OCI-LY7 (cell line): ENCODE data around the gene USP6NL. TPM values are rescaled to one million over a fixed set of nuclear protein-coding genes. Genes with fewer than 3 reads are reported as not detected.

Experiments used
- BruUV-seq: library from RNA; stranded (reverse); fragments of 400-500 nt; replicated peaks from 2 replicates; lab custom pipeline; 2021; lab: Mats Ljungman, UMichigan
- CTCF ChIA-PET: fragments of 300-600 bp; sonication (Branson Sonifier 250); formaldehyde crosslinking; loops from one replicate; lab custom pipeline; 2022; ENCODE audit warnings: antibody characterized with exemption; ENCODE audit not compliant: unreplicated experiment; lab: Charles Lee
- POLR2A ChIA-PET: fragments of 300-600 bp; sonication (Branson Sonifier 250); formaldehyde crosslinking; loops from one replicate; lab custom pipeline; 2022; ENCODE audit warnings: antibody characterized with exemption; lab: Charles Lee
- DNase-seq: peaks from one replicate; pipeline ENCODE4 v3.0.0-alpha.2; 2015; ENCODE audit warnings: low spot score
- H2AFZ ChIP-seq: fragments of 200-600 bp; sonication (generic), shearing (Covaris generic); 2 replicates; pipeline ENCODE4 v1.6.1; 2014; ENCODE audit warnings: mild to moderate bottlenecking, antibody characterized with exemption, low read length, moderate library complexity
- H3K27ac ChIP-seq: fragments of 200-600 bp; sonication (generic); 2 replicates; pipeline ENCODE4 v1.5.1; 2014; ENCODE audit warnings: mixed run types, low read depth, mild to moderate bottlenecking, moderate library complexity, low read length, inconsistent platforms; ENCODE audit not compliant: poor library complexity, severe bottlenecking
- H3K36me3 ChIP-seq: fragments of 200-600 bp; sonication (generic); 2 replicates; pipeline ENCODE4 v1.6.1; 2014; ENCODE audit warnings: mild to moderate bottlenecking, antibody characterized with exemption, low read length, moderate library complexity, mixed read lengths; ENCODE audit not compliant: insufficient read depth
- H3K4me1 ChIP-seq: fragments of 200-600 bp; sonication (generic); 2 replicates; pipeline ENCODE4 v1.5.1; 2014; ENCODE audit warnings: mild to moderate bottlenecking, low read length; ENCODE audit not compliant: insufficient read depth, poor library complexity, severe bottlenecking
- H3K4me2 ChIP-seq: fragments of 200-600 bp; sonication (generic); 2 replicates; pipeline ENCODE4 v1.6.1; 2014; ENCODE audit warnings: mild to moderate bottlenecking, low read length
- H3K4me3 ChIP-seq: fragments of 200-600 bp; sonication (generic); 2 replicates; pipeline ENCODE4 v1.5.1; 2014; ENCODE audit warnings: mild to moderate bottlenecking, low read depth, low read length; ENCODE audit not compliant: poor library complexity, severe bottlenecking
- H3K79me2 ChIP-seq: fragments of 200-600 bp; sonication (generic); 2 replicates; pipeline ENCODE4 v1.6.1; 2016; ENCODE audit warnings: low read depth, mild to moderate bottlenecking, low read length, moderate library complexity, mixed read lengths; ENCODE audit not compliant: insufficient read depth
- H3K9me2 ChIP-seq: fragments of 200-600 bp; sonication (generic); 2 replicates; pipeline ENCODE4 v1.6.1; 2016; ENCODE audit warnings: mild to moderate bottlenecking, low read length, mixed read lengths; ENCODE audit not compliant: insufficient read depth
- H3K9me3 ChIP-seq: fragments of 200-600 bp; sonication (generic); 2 replicates; pipeline ENCODE4 v1.6.1; 2014; ENCODE audit warnings: mild to moderate bottlenecking, mixed run types, low read length, mixed read lengths
- H4K20me1 ChIP-seq: fragments of 200-600 bp; sonication (generic); 2 replicates; pipeline ENCODE4 v1.6.1; 2014; ENCODE audit warnings: mild to moderate bottlenecking, antibody characterized with exemption, low read length, moderate library complexity, mixed read lengths; ENCODE audit not compliant: insufficient read depth
- CTCF ChIP-seq: fragments of 200-600 bp; sonication (generic); conservative IDR thresholded peaks from 2 replicates; pipeline ENCODE4 v1.5.1; 2014; ENCODE audit warnings: mild to moderate bottlenecking, antibody characterized with exemption, low read length, moderate library complexity, mixed read lengths
- EZH2phosphoT487 ChIP-seq: fragments of 200-600 bp; sonication (generic); IDR thresholded peaks from 2 replicates; pipeline ENCODE4 v1.6.1; 2018; ENCODE audit warnings: low read depth, borderline replicate concordance, mild to moderate bottlenecking, mixed run types, antibody characterized with exemption, low read length, moderate library complexity, mixed read lengths
- intact Hi-C: fragments of 100-400 bp; cut with micrococcal nuclease; formaldehyde crosslinking; loops from one replicate; pipeline ENCODE4 v1.10.0; 2022; ENCODE audit not compliant: unreplicated experiment
- total RNA-seq, 2 experiments: library from RNA; depleted of rRNA in 1 of 2; stranded (reverse); fragments of >200 nt in 1 of 2; shearing (Covaris generic) in 1 of 2; gene quantifications; 2 replicates each; pipeline ENCODE4 v1.2.3, GENCODE V29; 2014 to 2022

USP6NL gene
- total RNA-seq, 2 experiments from 2014 or later, result 41.7 to 59.7 TPM

GRCh38 chr10:11493646-11494045 is 117.8 kb downstream of the USP6NL start:
- Histone ChIP-seq H3K9me3 (no peaks in the 10 kb centered on the region), H3K36me3 (peaks cover 78% of the 10 kb centered on the region), H3K79me2 (no peaks in the 10 kb centered on the region), H3K4me2 (no peak overlapping the region), H3K9me2 (no peaks in the 10 kb centered on the region), H3K4me1 (no peaks in the 10 kb centered on the region), H4K20me1 (no peaks in the 10 kb centered on the region), H3K4me3 (no peak overlapping the region), H3K27ac (no peak overlapping the region), H2AFZ (no peak overlapping the region)
- no peak for DNase-seq
- ChIA-PET POLR2A (interaction anchor here (0.6 kb wide), 2 partner anchors 500 to 529 kb away, joined by 3 to 4 read pairs; no protein-coding TSS in a partner anchor), CTCF (no interaction called here)
- TF ChIP-seq CTCF (no peak), EZH2phosphoT487 (no peak)
- BruUV-seq, result no TSS peak
- intact Hi-C loops, result no loop called here

GRCh38 chr10:11491087-11491486 is 120.4 kb downstream of the USP6NL start:
- BruUV-seq, result no TSS peak

More at GRCh38 chr10:11491087-11491486, 120.4 kb downstream of the USP6NL start:
- DNase-seq, result no peak
- Histone ChIP-seq H3K79me2 (no peaks in the 10 kb centered on the region), H3K9me2 (no peaks in the 10 kb centered on the region), H2AFZ (no peak overlapping the region), H3K27ac (no peak overlapping the region), H3K4me2 (no peak overlapping the region), H3K4me1 (no peaks in the 10 kb centered on the region), H3K36me3 (peaks cover 90% of the 10 kb centered on the region), H3K4me3 (no peak overlapping the region), H4K20me1 (no peaks in the 10 kb centered on the region), H3K9me3 (no peaks in the 10 kb centered on the region)
- intact Hi-C loops, result no loop called here
- TF ChIP-seq CTCF, result no peak
- no peak for TF ChIP-seq EZH2phosphoT487
- POLR2A ChIA-PET, result interaction anchor here (0.7 to 1.1 kb wide), 3 partner anchors 14 to 219 kb away, joined by 3 read pairs; no protein-coding TSS in a partner anchor
- CTCF ChIA-PET, result no interaction called here
